ENCODE data around the gene CCR2. TPM values are rescaled to one million over a fixed set of nuclear protein-coding genes. Genes with fewer than 3 reads are reported as not detected.

CCR2 gene
- total RNA-seq, 1 donor from 2014 or later = 19.9 TPM

GRCh38 chr3:46354478-46354877 is 567 bp downstream of the CCR2 start:
- intact Hi-C loops (cut with micrococcal nuclease) = no loop called here

DNA sequence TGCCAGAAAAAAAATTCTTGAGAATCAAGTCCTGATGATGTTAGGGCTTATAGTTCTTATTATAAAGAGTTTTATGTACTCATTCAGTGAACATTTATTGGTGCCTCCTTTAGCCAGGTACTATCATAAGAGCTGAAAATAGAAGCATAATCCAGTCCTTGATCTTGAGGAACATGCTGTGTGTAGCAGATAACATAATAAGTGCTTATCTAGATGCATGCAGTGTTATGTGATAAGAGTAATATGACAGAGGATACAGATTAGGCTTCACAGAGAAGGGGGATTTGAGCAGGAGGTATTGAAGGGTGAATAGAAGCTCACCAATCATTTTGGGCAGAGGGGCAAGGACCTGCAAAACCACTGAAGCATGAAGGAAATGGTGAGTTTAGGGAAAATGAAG is 1.1 kb downstream of the CCR2 start:
- intact Hi-C loops (cut with micrococcal nuclease) = no loop called here

DNA sequence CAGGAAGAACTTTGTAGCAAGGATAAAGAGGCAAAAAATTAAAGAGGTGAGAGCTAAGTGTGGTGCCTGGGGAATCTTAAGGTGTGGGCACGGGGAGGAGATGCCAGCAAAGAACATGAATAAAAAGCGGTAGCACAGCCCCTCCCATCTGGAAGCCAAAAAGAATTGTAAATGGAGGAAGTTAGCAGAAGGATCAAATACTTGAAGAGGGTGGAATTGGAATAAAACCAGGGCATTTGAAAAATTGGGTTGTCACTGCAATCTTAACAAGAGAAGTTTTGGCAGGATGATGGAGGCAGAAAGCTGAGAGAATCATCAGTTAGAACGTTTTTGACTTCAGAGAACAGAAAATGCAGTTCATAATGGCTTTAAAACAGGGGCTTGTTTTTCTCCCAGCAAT is 2.4 kb downstream of the CCR2 start:
- intact Hi-C loops (cut with micrococcal nuclease) = no loop called here

DNA sequence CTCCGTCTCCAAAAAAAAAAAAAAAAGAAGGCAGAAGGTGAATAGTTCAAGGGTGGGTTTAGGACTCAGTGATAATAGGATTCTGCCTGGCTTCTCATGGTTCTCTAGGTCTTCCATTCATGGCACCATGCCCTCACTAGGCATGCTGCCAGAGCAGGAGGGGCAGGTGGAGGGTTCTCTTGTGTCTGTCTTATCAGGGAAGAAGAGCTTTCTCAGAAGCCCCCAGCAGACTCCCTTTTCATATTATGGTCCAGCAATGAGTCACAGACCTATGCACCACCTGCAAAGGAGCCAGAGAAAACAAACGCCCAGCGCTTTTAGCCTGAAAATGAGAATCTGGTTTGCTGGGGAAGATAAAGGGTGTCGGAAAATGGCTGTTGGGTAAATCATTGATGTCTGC is 3.0 kb downstream of the CCR2 start:
- intact Hi-C loops (cut with micrococcal nuclease) = no loop called here

DNA sequence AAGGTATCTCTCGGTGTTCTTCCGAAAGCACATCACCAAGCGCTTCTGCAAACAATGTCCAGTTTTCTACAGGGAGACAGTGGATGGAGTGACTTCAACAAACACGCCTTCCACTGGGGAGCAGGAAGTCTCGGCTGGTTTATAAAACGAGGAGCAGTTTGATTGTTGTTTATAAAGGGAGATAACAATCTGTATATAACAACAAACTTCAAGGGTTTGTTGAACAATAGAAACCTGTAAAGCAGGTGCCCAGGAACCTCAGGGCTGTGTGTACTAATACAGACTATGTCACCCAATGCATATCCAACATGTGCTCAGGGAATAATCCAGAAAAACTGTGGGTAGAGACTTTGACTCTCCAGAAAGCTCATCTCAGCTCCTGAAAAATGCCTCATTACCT is 4.6 kb downstream of the CCR2 start:
- intact Hi-C loops (cut with micrococcal nuclease) = no loop called here

DNA sequence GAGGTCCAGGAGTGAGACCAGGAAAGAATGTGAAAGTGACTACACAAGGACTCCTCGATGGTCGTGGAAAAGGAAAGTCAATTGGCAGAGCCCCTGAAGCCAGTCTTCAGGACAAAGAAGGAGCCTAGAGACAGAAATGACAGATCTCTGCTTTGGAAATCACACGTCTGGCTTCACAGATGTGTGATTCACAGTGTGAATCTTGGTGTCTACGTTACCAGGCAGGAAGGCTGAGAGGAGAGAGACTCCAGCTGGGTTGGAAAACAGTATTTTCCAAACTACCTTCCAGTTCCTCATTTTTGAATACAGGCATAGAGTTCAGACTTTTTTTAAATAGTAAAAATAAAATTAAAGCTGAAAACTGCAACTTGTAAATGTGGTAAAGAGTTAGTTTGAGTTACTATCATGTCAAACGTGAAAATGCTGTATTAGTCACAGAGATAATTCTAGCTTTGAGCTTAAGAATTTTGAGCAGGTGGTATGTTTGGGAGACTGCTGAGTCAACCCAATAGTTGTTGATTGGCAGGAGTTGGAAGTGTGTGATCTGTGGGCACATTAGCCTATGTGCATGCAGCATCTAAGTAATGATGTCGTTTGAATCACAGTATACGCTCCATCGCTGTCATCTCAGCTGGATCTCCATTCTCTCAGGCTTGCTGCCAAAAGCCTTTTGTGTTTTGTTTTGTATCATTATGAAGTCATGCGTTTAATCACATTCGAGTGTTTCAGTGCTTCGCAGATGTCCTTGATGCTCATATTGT is 6.0 kb downstream of the CCR2 start:
- intact Hi-C loops (cut with micrococcal nuclease) = no loop called here

- intact Hi-C loops (cut with micrococcal nuclease) = no loop called here
These were observed 7.0 kb downstream of the CCR2 start for GRCh38 chr3:46360907-46361306.

DNA sequence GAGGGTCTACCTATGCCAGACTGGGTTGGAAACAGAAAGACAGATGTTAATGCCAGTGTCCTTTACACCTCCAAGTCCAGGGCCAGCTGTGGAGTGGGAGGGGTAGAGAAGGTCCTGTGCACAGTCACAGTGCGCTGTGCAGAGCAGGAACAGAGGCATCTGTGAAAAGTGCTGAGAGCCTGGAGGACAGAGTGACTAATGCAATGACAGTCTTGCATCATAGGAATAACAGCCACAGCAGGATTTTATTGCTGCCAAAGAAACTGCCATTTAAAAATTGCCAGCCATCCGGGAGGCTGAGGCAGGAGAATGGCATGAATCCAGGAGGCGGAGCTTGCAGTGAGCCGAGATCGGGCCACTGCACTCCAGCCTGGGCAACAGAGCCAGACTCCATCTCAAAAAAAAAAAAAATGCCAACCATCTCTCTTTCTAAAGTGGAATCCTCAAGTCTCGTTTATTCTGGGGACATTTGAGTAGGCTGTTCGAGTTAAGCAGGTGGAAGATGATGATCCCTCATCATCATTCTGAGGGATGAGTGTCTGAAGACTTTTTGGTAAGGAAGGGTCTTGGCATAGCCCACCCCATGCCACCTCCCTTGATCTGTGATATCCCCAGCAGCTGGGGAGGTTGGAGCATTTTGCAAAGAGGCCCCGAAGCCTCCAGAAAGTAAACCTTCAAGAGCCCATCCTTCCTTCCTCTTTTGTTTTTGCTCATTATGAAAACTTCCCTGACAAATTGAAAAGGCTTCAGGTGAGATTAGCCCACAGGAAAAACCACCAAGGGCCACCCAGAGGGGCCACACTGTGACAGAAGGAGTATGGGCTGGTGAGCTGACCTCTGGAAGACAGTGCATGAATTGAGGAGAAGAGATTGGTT is 7.7 kb downstream of the CCR2 start:
- intact Hi-C loops (cut with micrococcal nuclease) = no loop called here

DNA sequence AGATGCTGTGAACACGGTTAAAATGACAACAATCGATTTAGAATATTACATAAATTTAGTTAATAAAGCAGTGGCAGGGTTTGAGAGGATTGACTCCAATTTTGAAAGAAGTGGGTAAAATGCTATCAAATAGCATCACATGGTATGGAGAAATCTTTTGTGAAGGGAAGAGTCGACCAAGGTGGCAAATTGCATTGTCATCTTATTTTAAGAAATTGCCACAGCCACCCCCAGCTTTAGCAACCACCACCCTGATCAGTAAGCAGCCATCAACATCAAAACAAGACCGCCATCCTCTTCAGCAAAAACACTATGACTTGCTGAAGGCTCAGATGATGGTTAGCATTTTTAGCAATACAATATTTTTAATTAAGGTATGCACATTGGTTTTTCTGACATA is 11.1 kb downstream of the CCR2 start:
- intact Hi-C loops (cut with micrococcal nuclease) = no loop called here

DNA sequence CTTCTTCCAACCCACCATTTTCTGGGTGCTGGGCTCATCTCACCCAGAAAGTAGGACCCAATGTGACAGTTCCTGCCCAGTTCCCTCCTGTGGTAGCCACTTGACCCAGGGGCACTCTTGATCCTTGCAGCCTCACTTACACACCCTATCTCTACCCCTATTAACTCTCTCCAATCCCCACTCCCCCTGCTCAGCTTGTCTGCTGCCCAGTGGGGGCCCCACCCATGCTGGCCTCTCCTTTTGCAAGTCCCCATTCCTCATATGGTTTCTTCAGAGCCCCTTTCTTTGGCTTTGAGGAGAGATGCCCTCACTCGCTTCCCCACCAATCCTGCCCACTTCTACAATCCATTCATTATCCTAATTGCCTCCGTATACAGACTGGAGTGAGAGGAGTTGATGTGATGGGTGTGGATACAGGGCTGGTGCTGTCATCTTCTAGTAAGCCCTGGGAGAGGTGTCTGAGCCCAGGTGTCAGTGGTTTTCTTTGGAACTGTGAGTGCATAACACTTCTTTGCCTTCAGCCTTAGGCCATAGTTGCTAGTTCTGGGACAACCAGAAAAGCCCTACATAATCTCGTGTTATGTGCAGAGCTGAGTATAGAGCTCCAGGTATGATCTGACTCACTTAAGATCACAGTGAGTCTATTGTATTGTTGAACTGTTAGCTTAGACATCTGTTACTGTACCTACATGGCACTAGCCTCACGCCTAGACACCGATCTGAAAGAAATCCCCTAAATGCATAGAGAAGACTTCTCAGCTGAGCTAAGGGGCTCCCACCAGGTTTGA is 12.0 kb downstream of the CCR2 start:
- intact Hi-C loops (cut with micrococcal nuclease) = no loop called here

DNA sequence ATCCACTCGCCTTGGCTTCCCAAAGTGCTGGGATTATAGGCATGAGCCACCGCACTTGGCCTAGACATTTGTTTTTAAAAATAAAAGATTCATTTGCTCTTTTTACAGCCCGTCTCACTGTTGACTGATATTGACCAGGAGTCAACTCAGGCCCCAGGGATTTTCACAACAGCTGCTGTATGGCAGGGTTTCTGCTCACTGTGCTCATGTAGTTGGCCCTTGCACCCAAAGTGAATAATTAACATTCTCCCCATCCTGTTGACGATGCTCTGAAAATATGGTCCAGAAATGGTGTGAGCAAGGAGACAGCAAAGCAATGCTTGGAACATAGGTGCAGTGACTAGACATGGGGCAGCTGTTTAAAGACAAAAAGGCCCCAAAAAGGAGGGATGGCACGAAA is 13.9 kb downstream of the CCR2 start:
- intact Hi-C loops (cut with micrococcal nuclease) = no loop called here

GRCh38 chr3:46368569-46368968 is 14.7 kb downstream of the CCR2 start:
- intact Hi-C loops (cut with micrococcal nuclease) = no loop called here

DNA sequence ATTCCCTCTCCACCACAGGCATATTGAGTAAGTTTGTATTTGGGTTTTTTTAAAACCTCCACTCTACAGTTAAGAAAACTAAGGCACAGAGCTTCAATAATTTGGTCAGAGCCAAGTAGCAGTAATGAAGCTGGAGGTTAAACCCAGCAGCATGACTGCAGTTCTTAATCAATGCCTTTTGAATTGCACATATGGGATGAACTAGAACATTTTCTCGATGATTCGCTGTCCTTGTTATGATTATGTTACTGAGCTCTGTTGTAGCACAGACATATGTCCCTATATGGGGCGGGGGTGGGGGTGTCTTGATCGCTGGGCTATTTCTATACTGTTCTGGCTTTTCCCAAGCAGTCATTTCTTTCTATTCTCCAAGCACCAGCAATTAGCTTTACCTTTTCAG is 15.2 kb downstream of the CCR2 start:
- intact Hi-C loops (cut with micrococcal nuclease) = no loop called here

DNA sequence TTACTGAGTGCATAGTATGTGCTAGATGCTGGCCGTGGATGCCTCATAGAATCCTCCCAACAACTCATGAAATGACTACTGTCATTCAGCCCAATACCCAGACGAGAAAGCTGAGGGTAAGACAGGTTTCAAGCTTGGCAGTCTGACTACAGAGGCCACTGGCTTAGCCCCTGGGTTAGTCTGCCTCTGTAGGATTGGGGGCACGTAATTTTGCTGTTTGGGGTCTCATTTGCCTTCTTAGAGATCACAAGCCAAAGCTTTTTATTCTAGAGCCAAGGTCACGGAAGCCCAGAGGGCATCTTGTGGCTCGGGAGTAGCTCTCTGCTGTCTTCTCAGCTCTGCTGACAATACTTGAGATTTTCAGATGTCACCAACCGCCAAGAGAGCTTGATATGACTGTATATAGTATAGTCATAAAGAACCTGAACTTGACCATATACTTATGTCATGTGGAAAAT is 15.8 kb downstream of the CCR2 start:
- intact Hi-C loops (cut with micrococcal nuclease) = loop anchor here (1.0 to 5.0 kb wide), 4 partner anchors 19 to 271 kb away; partner anchors contain the start of gene CCR1

DNA sequence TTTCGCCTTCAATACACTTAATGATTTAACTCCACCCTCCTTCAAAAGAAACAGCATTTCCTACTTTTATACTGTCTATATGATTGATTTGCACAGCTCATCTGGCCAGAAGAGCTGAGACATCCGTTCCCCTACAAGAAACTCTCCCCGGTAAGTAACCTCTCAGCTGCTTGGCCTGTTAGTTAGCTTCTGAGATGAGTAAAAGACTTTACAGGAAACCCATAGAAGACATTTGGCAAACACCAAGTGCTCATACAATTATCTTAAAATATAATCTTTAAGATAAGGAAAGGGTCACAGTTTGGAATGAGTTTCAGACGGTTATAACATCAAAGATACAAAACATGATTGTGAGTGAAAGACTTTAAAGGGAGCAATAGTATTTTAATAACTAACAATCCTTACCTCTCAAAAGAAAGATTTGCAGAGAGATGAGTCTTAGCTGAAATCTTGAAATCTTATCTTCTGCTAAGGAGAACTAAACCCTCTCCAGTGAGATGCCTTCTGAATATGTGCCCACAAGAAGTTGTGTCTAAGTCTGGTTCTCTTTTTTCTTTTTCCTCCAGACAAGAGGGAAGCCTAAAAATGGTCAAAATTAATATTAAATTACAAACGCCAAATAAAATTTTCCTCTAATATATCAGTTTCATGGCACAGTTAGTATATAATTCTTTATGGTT is 17.1 kb downstream of the CCR2 start, which contains the start of gene CCR5:
CCR5 (plus strand) TSS at position 108 of the 680 bp plus-strand sequence. CDS start 1,957 bp downstream, outside the sequence.
- intact Hi-C loops (cut with micrococcal nuclease) = loop anchor here (1.0 to 5.0 kb wide), 5 partner anchors 21 to 272 kb away; partner anchors contain the start of gene CCR1

DNA sequence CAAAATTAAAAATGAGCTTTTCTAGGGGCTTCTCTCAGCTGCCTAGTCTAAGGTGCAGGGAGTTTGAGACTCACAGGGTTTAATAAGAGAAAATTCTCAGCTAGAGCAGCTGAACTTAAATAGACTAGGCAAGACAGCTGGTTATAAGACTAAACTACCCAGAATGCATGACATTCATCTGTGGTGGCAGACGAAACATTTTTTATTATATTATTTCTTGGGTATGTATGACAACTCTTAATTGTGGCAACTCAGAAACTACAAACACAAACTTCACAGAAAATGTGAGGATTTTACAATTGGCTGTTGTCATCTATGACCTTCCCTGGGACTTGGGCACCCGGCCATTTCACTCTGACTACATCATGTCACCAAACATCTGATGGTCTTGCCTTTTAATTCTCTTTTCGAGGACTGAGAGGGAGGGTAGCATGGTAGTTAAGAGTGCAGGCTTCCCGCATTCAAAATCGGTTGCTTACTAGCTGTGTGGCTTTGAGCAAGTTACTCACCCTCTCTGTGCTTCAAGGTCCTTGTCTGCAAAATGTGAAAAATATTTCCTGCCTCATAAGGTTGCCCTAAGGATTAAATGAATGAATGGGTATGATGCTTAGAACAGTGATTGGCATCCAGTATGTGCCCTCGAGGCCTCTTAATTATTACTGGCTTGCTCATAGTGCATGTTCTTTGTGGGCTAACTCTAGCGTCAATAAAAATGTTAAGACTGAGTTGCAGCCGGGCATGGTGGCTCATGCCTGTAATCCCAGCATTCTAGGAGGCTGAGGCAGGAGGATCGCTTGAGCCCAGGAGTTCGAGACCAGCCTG is 17.8 kb downstream of the CCR2 start:
- intact Hi-C loops (cut with micrococcal nuclease) = loop anchor here (1.0 to 5.0 kb wide), 5 partner anchors 91 to 273 kb away; partner anchors contain the start of gene CCR1

GRCh38 chr3:46372492-46373359 is 18.8 kb downstream of the CCR2 start:
- intact Hi-C loops (cut with micrococcal nuclease) = loop anchor here (1.0 to 5.0 kb wide), 2 partner anchors 96 to 145 kb away; no protein-coding TSS in a partner anchor

GRCh38 chr3:46374755-46375154 is 20.8 kb downstream of the CCR2 start:
- intact Hi-C loops (cut with micrococcal nuclease) = loop anchor here (5.0 kb wide), 1 partner anchor 147 kb away; no protein-coding TSS in a partner anchor

DNA sequence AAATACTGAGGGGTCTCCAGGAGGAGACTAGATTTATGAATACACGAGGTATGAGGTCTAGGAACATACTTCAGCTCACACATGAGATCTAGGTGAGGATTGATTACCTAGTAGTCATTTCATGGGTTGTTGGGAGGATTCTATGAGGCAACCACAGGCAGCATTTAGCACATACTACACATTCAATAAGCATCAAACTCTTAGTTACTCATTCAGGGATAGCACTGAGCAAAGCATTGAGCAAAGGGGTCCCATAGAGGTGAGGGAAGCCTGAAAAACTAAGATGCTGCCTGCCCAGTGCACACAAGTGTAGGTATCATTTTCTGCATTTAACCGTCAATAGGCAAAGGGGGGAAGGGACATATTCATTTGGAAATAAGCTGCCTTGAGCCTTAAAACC is 21.3 kb downstream of the CCR2 start:
- intact Hi-C loops (cut with micrococcal nuclease) = no loop called here

Data from T-helper 2 cell treated with Interferon-gamma antibody and Interleukin-4, amounts not matched to agents 100 ng/mL and 5 ng/mL, for 36 hours (primary cell).